Measurements from ENCODE around the gene FOSL1. TPM values are rescaled to one million over a fixed set of nuclear protein-coding genes. Genes with fewer than 3 reads are reported as not detected.

The FOSL1 gene
- total RNA-seq, 1 experiment from 2014 or later = 20.5 TPM

DNA sequence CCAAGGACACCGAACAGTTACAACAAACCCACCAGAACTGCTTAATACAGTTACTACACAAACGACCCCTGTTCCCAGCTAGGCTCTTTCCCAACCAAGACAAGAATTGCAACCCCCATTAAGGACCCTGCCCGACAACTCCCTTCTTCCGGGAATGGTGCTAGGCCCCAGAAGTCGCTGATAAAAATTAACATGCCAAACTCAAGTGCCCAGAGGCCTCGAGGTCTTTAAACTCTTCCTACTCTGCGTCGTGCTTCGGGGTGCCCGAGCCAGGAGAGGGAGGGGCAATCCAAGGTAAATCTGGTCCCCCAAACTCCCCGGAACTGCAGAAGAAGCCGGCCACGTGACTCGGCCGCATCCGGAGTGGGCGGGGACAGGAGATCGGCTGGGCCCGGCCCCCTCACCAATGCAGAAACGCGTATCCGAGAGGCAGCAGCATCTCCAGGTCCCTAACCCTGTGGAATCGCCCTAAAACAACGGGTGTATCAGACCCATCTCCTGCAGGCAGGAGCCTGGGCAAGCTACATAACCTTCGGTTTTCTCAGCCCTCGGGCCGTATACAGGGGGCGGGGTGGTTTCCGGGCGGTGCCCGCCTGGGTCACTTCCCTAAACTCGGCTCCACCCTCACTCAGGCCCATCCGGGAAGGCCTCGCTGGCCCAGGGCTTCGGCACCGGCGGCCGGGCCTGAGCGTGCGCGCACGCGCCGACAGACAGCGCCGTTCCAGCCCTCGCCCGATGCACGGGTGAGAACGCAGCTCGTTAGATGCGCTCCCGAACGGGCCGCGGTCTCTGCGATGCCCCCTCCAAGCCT, 43.3 kb downstream of the FOSL1 start (continued):
- TF ChIP-seq, protein P1, sequence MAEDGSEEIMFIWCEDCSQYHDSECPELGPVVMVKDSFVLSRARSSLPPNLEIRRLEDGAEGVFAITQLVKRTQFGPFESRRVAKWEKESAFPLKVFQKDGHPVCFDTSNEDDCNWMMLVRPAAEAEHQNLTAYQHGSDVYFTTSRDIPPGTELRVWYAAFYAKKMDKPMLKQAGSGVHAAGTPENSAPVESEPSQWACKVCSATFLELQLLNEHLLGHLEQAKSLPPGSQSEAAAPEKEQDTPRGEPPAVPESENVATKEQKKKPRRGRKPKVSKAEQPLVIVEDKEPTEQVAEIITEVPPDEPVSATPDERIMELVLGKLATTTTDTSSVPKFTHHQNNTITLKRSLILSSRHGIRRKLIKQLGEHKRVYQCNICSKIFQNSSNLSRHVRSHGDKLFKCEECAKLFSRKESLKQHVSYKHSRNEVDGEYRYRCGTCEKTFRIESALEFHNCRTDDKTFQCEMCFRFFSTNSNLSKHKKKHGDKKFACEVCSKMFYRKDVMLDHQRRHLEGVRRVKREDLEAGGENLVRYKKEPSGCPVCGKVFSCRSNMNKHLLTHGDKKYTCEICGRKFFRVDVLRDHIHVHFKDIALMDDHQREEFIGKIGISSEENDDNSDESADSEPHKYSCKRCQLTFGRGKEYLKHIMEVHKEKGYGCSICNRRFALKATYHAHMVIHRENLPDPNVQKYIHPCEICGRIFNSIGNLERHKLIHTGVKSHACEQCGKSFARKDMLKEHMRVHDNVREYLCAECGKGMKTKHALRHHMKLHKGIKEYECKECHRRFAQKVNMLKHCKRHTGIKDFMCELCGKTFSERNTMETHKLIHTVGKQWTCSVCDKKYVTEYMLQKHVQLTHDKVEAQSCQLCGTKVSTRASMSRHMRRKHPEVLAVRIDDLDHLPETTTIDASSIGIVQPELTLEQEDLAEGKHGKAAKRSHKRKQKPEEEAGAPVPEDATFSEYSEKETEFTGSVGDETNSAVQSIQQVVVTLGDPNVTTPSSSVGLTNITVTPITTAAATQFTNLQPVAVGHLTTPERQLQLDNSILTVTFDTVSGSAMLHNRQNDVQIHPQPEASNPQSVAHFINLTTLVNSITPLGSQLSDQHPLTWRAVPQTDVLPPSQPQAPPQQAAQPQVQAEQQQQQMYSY (CRISPR knock-in tag; IDR thresholded peaks at IDR 0.05) = peak; percentile 18; the same call in 1 of the 2 replicates
- TF ChIP-seq PRRX2 (CRISPR knock-in tag; IDR thresholded peaks at IDR 0.05) (no peak), TP53 (CRISPR knock-in tag; IDR thresholded peaks at IDR 0.05) (no peak), OVOL2 (CRISPR knock-in tag; IDR thresholded peaks at IDR 0.05; ENCODE audit: borderline replicate concordance) (no peak), CREB1 (CRISPR knock-in tag; IDR thresholded peaks at IDR 0.05) (no peak), ZNF138 (CRISPR knock-in tag; conservative IDR thresholded peaks at IDR 0.05) (no peak), ZNF671 (CRISPR knock-in tag; IDR thresholded peaks at IDR 0.05) (no peak), CREM (CRISPR knock-in tag; IDR thresholded peaks at IDR 0.05) (no peak; the same call in 1 of the 2 replicates), SOX15 (CRISPR knock-in tag; IDR thresholded peaks at IDR 0.05) (no peak), FOXP1 (CRISPR knock-in tag; IDR thresholded peaks at IDR 0.05; ENCODE audit: borderline replicate concordance) (no peak; the same call in 1 of the 2 replicates), GABPB1 (CRISPR knock-in tag; IDR thresholded peaks at IDR 0.05) (no peak), MXD4 (CRISPR knock-in tag; IDR thresholded peaks at IDR 0.05; ENCODE audit: borderline replicate concordance) (no peak), JAZF1 (CRISPR knock-in tag; IDR thresholded peaks at IDR 0.05) (no peak), RELA (CRISPR knock-in tag; IDR thresholded peaks at IDR 0.05; ENCODE audit: borderline replicate concordance) (no peak), ESRRA (CRISPR knock-in tag; IDR thresholded peaks at IDR 0.05; ENCODE audit: borderline replicate concordance) (no peak), ZNF396 (CRISPR knock-in tag; IDR thresholded peaks at IDR 0.05; ENCODE audit: borderline replicate concordance) (no peak)
- TF ChIP-seq, protein P2, sequence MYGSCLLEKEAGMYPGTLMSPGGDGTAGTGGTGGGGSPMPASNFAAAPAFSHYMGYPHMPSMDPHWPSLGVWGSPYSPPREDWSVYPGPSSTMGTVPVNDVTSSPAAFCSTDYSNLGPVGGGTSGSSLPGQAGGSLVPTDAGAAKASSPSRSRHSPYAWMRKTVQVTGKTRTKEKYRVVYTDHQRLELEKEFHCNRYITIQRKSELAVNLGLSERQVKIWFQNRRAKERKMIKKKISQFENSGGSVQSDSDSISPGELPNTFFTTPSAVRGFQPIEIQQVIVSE (CRISPR knock-in tag; IDR thresholded peaks at IDR 0.05; ENCODE audit: borderline replicate concordance) = no peak
- TF ChIP-seq, protein P3, sequence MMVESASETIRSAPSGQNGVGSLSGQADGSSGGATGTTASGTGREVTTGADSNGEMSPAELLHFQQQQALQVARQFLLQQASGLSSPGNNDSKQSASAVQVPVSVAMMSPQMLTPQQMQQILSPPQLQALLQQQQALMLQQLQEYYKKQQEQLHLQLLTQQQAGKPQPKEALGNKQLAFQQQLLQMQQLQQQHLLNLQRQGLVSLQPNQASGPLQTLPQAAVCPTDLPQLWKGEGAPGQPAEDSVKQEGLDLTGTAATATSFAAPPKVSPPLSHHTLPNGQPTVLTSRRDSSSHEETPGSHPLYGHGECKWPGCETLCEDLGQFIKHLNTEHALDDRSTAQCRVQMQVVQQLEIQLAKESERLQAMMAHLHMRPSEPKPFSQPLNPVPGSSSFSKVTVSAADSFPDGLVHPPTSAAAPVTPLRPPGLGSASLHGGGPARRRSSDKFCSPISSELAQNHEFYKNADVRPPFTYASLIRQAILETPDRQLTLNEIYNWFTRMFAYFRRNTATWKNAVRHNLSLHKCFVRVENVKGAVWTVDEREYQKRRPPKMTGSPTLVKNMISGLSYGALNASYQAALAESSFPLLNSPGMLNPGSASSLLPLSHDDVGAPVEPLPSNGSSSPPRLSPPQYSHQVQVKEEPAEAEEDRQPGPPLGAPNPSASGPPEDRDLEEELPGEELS (CRISPR knock-in tag; IDR thresholded peaks at IDR 0.05) = peak; percentile 18; the same call in 1 of the 2 replicates
- TF ChIP-seq, protein P4, sequence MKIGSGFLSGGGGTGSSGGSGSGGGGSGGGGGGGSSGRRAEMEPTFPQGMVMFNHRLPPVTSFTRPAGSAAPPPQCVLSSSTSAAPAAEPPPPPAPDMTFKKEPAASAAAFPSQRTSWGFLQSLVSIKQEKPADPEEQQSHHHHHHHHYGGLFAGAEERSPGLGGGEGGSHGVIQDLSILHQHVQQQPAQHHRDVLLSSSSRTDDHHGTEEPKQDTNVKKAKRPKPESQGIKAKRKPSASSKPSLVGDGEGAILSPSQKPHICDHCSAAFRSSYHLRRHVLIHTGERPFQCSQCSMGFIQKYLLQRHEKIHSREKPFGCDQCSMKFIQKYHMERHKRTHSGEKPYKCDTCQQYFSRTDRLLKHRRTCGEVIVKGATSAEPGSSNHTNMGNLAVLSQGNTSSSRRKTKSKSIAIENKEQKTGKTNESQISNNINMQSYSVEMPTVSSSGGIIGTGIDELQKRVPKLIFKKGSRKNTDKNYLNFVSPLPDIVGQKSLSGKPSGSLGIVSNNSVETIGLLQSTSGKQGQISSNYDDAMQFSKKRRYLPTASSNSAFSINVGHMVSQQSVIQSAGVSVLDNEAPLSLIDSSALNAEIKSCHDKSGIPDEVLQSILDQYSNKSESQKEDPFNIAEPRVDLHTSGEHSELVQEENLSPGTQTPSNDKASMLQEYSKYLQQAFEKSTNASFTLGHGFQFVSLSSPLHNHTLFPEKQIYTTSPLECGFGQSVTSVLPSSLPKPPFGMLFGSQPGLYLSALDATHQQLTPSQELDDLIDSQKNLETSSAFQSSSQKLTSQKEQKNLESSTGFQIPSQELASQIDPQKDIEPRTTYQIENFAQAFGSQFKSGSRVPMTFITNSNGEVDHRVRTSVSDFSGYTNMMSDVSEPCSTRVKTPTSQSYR (CRISPR knock-in tag; IDR thresholded peaks at IDR 0.05) = no peak
- TF ChIP-seq, protein P5, sequence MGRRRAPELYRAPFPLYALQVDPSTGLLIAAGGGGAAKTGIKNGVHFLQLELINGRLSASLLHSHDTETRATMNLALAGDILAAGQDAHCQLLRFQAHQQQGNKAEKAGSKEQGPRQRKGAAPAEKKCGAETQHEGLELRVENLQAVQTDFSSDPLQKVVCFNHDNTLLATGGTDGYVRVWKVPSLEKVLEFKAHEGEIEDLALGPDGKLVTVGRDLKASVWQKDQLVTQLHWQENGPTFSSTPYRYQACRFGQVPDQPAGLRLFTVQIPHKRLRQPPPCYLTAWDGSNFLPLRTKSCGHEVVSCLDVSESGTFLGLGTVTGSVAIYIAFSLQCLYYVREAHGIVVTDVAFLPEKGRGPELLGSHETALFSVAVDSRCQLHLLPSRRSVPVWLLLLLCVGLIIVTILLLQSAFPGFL (CRISPR knock-in tag; IDR thresholded peaks at IDR 0.05; ENCODE audit: borderline replicate concordance) = no peak
- TF ChIP-seq, protein P6, sequence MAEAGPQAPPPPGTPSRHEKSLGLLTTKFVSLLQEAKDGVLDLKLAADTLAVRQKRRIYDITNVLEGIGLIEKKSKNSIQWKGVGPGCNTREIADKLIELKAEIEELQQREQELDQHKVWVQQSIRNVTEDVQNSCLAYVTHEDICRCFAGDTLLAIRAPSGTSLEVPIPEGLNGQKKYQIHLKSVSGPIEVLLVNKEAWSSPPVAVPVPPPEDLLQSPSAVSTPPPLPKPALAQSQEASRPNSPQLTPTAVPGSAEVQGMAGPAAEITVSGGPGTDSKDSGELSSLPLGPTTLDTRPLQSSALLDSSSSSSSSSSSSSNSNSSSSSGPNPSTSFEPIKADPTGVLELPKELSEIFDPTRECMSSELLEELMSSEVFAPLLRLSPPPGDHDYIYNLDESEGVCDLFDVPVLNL (CRISPR knock-in tag; IDR thresholded peaks at IDR 0.05; ENCODE audit: borderline replicate concordance, low read depth) = no peak
- TF ChIP-seq, protein P7, sequence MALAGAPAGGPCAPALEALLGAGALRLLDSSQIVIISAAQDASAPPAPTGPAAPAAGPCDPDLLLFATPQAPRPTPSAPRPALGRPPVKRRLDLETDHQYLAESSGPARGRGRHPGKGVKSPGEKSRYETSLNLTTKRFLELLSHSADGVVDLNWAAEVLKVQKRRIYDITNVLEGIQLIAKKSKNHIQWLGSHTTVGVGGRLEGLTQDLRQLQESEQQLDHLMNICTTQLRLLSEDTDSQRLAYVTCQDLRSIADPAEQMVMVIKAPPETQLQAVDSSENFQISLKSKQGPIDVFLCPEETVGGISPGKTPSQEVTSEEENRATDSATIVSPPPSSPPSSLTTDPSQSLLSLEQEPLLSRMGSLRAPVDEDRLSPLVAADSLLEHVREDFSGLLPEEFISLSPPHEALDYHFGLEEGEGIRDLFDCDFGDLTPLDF (CRISPR knock-in tag; IDR thresholded peaks at IDR 0.05) = no peak
- TF ChIP-seq, protein P8, sequence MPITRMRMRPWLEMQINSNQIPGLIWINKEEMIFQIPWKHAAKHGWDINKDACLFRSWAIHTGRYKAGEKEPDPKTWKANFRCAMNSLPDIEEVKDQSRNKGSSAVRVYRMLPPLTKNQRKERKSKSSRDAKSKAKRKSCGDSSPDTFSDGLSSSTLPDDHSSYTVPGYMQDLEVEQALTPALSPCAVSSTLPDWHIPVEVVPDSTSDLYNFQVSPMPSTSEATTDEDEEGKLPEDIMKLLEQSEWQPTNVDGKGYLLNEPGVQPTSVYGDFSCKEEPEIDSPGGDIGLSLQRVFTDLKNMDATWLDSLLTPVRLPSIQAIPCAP (CRISPR knock-in tag; IDR thresholded peaks at IDR 0.05) = 0 out of 2 replicates have a peak, but pooled peaks have one; percentile 60
